ENCODE measurements around the gene WNT10A. TPM values are rescaled to one million over a fixed set of nuclear protein-coding genes. Genes with fewer than 3 reads are reported as not detected.

WNT10A gene
- total and polyA plus RNA-seq, 9 donors, result 0.04 to 12.4 (median 0.27) TPM; not detected in 4

- DNase-seq, result peak in 1 of 5 donors; percentile 9
- Histone ChIP-seq H3K4me3 (no peak overlapping the region), H3K27me3 (no peaks in the 10 kb centered on the region), H3K9me3 (no peaks in the 10 kb centered on the region), H3K4me1 (ENCODE audit: insufficient read depth) (no peaks in the 10 kb centered on the region), H3K36me3 (no peaks in the 10 kb centered on the region), H3K27ac (no peak overlapping the region)
- intact Hi-C loops (cut with DNase I), result loop anchor here in 1 of 4 donors (10.0 kb wide), 1 partner anchor 136 kb away; the partner anchor contains the start of gene TTLL4
- TF ChIP-seq EP300 (IDR thresholded peaks at IDR 0.05) (no peak), POLR2A (IDR thresholded peaks at IDR 0.05) (no peak), CTCF (IDR thresholded peaks at IDR 0.05) (no peak)
- WGBS, 3 donors, result 16 to 26% (median 20%) methylated on average over 3 of the region's 3 CpGs
These were observed 29.4 kb upstream of the WNT10A start for GRCh38 chr2:218851286-218851685.

GRCh38 chr2:218852911-218853667 lies 27.6 kb upstream of the WNT10A start:
- Histone ChIP-seq H3K9me3 (no peaks in the 10 kb centered on the region), H3K27me3 (no peaks in the 10 kb centered on the region), H3K4me1 (ENCODE audit: insufficient read depth) (no peaks in the 10 kb centered on the region), H3K27ac (no peak overlapping the region), H3K4me3 (no peak overlapping the region), H3K36me3 (no peaks in the 10 kb centered on the region)
- 35 to 40% (median 39%) methylated on average over 16 of the region's 16 CpGs for WGBS, 3 donors
- peak in 3 of 5 donors; percentile 52 to 72 (median 68) for DNase-seq
- intact Hi-C loops (cut with DNase I), result loop anchor here in 1 of 4 donors (10.0 kb wide), 1 partner anchor 138 kb away; the partner anchor contains the start of gene TTLL4
- TF ChIP-seq POLR2A (IDR thresholded peaks at IDR 0.05) (no peak), CTCF (IDR thresholded peaks at IDR 0.05) (peak in 2 of 3 donors; percentile 38 to 52)

- intact Hi-C loops (cut with DNase I), result loop anchor here in 1 of 4 donors (10.0 kb wide), 1 partner anchor 139 kb away; the partner anchor contains the start of gene TTLL4
- WGBS, 3 donors, result 55 to 74% (median 72%) methylated on average over 5 of the region's 5 CpGs
These were observed 26.9 kb upstream of the WNT10A start for GRCh38 chr2:218853766-218854165.

GRCh38 chr2:218854860-218855259 lies 25.8 kb upstream of the WNT10A start:
- intact Hi-C loops (cut with DNase I), result loop anchor here in 1 of 4 donors (10.0 kb wide), 1 partner anchor 140 kb away; the partner anchor contains the start of gene TTLL4
- H3K9me3 ChIP-seq, result no peaks in the 10 kb centered on the region
- DNase-seq, result no peak
- H3K36me3 ChIP-seq, result no peaks in the 10 kb centered on the region
- H3K4me3 ChIP-seq, result no peak overlapping the region
- H3K27ac ChIP-seq, result no peak overlapping the region
- TF ChIP-seq POLR2A (IDR thresholded peaks at IDR 0.05), result no peak
- TF ChIP-seq CTCF (IDR thresholded peaks at IDR 0.05), result no peak
- no peak for TF ChIP-seq EP300 (IDR thresholded peaks at IDR 0.05)
- H3K4me1 ChIP-seq (ENCODE audit: insufficient read depth), result no peaks in the 10 kb centered on the region
- WGBS, 3 donors, result 55 to 63% (median 56%) methylated on average over 5 of the region's 5 CpGs
- no peaks in the 10 kb centered on the region for H3K27me3 ChIP-seq

More at GRCh38 chr2:218853766-218854165, 26.9 kb upstream of the WNT10A start:
- Histone ChIP-seq H3K36me3 (no peaks in the 10 kb centered on the region), H3K4me1 (ENCODE audit: insufficient read depth) (no peaks in the 10 kb centered on the region), H3K9me3 (no peaks in the 10 kb centered on the region), H3K27ac (no peak overlapping the region), H3K27me3 (no peaks in the 10 kb centered on the region), H3K4me3 (no peak overlapping the region)
- no peak for DNase-seq
- TF ChIP-seq POLR2A (IDR thresholded peaks at IDR 0.05) (no peak), CTCF (IDR thresholded peaks at IDR 0.05) (no peak), EP300 (IDR thresholded peaks at IDR 0.05) (no peak)

All from ovary (tissue), 9 donors.